Nephron progenitor cell (in vitro differentiated cells): ENCODE results near the gene GFPT1.

Experiments used
- DNase-seq: peaks from one replicate; pipeline ENCODE4 v3.0.0; 2021
- H3K27ac Mint-ChIP-seq: 2 replicates; pipeline ENCODE4 v1.8.0; 2021; ENCODE audit warnings: mild to moderate bottlenecking, moderate library complexity, mixed read lengths
- H3K27me3 Mint-ChIP-seq: 2 replicates; pipeline ENCODE4 v1.8.0; 2021; ENCODE audit warnings: mild to moderate bottlenecking, low read depth, mixed read lengths; ENCODE audit not compliant: poor library complexity
- H3K36me3 Mint-ChIP-seq: 2 replicates; pipeline ENCODE4 v1.8.0; 2021; ENCODE audit warnings: low read depth, mixed read lengths
- H3K4me1 Mint-ChIP-seq: 2 replicates; pipeline ENCODE4 v1.8.0; 2021; ENCODE audit warnings: mixed read lengths
- H3K4me3 Mint-ChIP-seq: 2 replicates; pipeline ENCODE4 v1.8.0; 2021; ENCODE audit warnings: mild to moderate bottlenecking, moderate library complexity, mixed read lengths
- H3K9me3 Mint-ChIP-seq: 2 replicates; pipeline ENCODE4 v1.8.0; 2021; ENCODE audit warnings: mild to moderate bottlenecking, moderate library complexity, mixed read lengths
- TF ChIP-seq, protein P1 (sequence below): fragments of 200-600 bp; sonication (generic); IDR thresholded peaks from 2 replicates; pipeline ENCODE4 v1.5.0; 2021; ENCODE audit warnings: antibody characterized with exemption

The GFPT1 gene

DNA sequence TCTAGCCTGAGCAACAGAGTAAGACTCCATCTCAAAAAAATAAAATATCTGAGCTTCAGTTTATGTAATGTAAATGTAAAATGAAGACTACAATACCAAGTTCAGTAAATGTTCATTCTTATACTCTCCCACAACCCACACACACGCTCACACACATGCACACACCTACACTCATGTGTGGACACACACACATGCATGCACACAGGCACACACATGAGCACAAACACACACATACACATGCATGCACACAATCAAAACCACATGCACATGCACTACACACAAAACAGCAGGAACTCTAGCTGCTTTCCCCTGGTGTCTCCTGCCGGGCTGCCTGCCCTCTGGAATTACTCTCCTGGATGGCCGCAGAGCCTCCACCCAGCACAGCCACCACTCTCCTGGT is 90.6 kb downstream of the GFPT1 start:
- Mint-ChIP-seq H3K27ac (no peak overlapping the region), H3K4me1 (no peaks in the 10 kb centered on the region), H3K27me3 (peaks cover 18% of the 10 kb centered on the region), H3K4me3 (no peak overlapping the region), H3K36me3 (no peaks in the 10 kb centered on the region), H3K9me3 (no peaks in the 10 kb centered on the region)
- DNase-seq, result no peak
- TF ChIP-seq, protein P1, sequence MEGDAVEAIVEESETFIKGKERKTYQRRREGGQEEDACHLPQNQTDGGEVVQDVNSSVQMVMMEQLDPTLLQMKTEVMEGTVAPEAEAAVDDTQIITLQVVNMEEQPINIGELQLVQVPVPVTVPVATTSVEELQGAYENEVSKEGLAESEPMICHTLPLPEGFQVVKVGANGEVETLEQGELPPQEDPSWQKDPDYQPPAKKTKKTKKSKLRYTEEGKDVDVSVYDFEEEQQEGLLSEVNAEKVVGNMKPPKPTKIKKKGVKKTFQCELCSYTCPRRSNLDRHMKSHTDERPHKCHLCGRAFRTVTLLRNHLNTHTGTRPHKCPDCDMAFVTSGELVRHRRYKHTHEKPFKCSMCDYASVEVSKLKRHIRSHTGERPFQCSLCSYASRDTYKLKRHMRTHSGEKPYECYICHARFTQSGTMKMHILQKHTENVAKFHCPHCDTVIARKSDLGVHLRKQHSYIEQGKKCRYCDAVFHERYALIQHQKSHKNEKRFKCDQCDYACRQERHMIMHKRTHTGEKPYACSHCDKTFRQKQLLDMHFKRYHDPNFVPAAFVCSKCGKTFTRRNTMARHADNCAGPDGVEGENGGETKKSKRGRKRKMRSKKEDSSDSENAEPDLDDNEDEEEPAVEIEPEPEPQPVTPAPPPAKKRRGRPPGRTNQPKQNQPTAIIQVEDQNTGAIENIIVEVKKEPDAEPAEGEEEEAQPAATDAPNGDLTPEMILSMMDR, result no peak

DNA sequence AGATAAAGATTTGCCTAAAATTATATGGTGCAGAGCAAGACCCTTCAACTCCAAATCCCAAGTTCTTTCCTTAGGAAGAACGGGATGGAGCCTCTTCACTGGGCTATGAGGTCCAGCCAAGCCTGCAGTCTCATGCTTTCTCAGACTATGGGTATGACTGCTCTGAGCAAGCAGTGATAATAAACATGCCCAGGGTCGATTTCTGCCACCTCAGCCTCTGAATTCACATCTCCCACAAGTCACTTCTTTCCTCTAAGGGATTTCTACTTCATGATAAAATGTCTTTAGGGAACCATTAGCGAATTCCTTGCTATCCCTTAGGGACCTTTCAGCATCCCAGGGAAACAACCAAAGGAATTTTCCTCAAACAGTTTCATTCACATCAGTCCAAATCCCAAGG is 94.8 kb downstream of the GFPT1 start:
- H3K4me3 Mint-ChIP-seq, result no peak overlapping the region
- TF ChIP-seq, protein P1, result no peak
- no peaks in the 10 kb centered on the region for H3K4me1 Mint-ChIP-seq
- H3K9me3 Mint-ChIP-seq, result no peaks in the 10 kb centered on the region
- H3K27me3 Mint-ChIP-seq, result peaks cover 15% of the 10 kb centered on the region
- DNase-seq, result no peak
- H3K36me3 Mint-ChIP-seq, result no peaks in the 10 kb centered on the region
- no peak overlapping the region for H3K27ac Mint-ChIP-seq

- no peak overlapping the region for H3K27ac Mint-ChIP-seq
Measured at GRCh38 chr2:69291721-69292120, 95.3 kb downstream of the GFPT1 start.

DNA sequence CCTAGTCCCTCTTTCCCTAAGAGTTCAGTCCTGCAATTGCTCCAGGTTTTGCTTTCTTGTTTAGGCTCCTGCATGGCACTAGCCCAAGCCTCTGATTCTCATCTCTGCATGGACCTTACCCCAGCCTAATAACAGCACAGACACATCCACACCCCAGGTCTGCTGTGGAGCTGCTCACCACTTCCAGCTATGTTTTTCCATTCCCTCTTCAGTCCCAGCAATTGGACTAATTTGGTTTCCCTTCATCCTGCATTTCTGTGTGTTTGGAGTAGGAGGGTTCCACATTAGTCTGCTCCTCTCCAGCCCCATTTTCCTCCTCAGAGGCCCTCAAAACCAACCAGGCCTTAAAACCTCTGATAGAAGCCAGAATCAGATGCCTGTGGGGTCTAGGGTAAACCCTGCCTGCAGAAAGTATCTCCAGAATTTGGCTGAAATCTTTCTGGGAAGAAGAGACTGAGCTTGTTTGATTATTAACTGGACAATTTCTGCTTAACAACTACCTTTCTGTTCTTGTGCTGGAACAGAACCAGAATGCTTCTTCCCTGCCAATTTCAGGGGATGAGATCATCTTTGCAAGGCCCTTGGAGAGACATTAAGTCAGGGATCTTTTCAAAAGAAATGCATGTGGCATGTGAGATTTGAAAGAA is 95.9 kb downstream of the GFPT1 start:
- Mint-ChIP-seq H3K27me3 (peaks cover 15% of the 10 kb centered on the region), H3K36me3 (no peaks in the 10 kb centered on the region), H3K27ac (no peak overlapping the region), H3K9me3 (no peaks in the 10 kb centered on the region), H3K4me1 (no peaks in the 10 kb centered on the region), H3K4me3 (no peak overlapping the region)
- TF ChIP-seq, protein P1, result no peak
- DNase-seq, result no peak

More at GRCh38 chr2:69291721-69292120, 95.3 kb downstream of the GFPT1 start:
- H3K4me3 Mint-ChIP-seq, result no peak overlapping the region
- DNase-seq, result no peak
- H3K27me3 Mint-ChIP-seq, result peaks cover 15% of the 10 kb centered on the region
- H3K4me1 Mint-ChIP-seq, result no peaks in the 10 kb centered on the region
- TF ChIP-seq, protein P1, result no peak
- no peaks in the 10 kb centered on the region for H3K9me3 Mint-ChIP-seq
- H3K36me3 Mint-ChIP-seq, result no peaks in the 10 kb centered on the region

GRCh38 chr2:69288429-69288828 is 98.6 kb downstream of the GFPT1 start:
- TF ChIP-seq, protein P1, result no peak
- Mint-ChIP-seq H3K27ac (no peak overlapping the region), H3K4me3 (no peak overlapping the region), H3K4me1 (no peaks in the 10 kb centered on the region), H3K36me3 (no peaks in the 10 kb centered on the region), H3K27me3 (peaks cover 9% of the 10 kb centered on the region), H3K9me3 (no peaks in the 10 kb centered on the region)
- DNase-seq, result no peak

- no peak for DNase-seq
- no peaks in the 10 kb centered on the region for H3K9me3 Mint-ChIP-seq
- H3K36me3 Mint-ChIP-seq, result no peaks in the 10 kb centered on the region
- TF ChIP-seq, protein P1, result no peak
- H3K4me1 Mint-ChIP-seq, result no peaks in the 10 kb centered on the region
- no peak overlapping the region for H3K4me3 Mint-ChIP-seq
- no peak overlapping the region for H3K27ac Mint-ChIP-seq
- peaks cover 9% of the 10 kb centered on the region for H3K27me3 Mint-ChIP-seq
Measured at GRCh38 chr2:69287544-69287943, 99.5 kb downstream of the GFPT1 start.
